Smooth muscle cell (in vitro differentiated cells): ENCODE data around the gene CNNM1. TPM values are rescaled to one million over a fixed set of nuclear protein-coding genes. Genes with fewer than 3 reads are reported as not detected.

Source experiments
- DNase-seq: peaks from one replicate; lab custom pipeline; 2025; ENCODE audit not compliant: unreplicated experiment; lab: John Stamatoyannopoulos, UW
- H2AFZ ChIP-seq: fragments of 200-600 bp; sonication (generic); 2 replicates; pipeline ENCODE4 v1.6.0; 2016; ENCODE audit warnings: antibody characterized with exemption, low read depth, mild to moderate bottlenecking
- H3F3A ChIP-seq: fragments of 200-600 bp; sonication (generic); 2 replicates; pipeline ENCODE4 v1.6.0; 2017; ENCODE audit warnings: antibody characterized with exemption, low read depth
- H3K27ac ChIP-seq: fragments of 200-600 bp; sonication (generic); 2 replicates; pipeline ENCODE4 v1.5.1; 2016; ENCODE audit warnings: low read depth, mild to moderate bottlenecking
- H3K27me3 ChIP-seq: fragments of 200-600 bp; sonication (generic); 2 replicates; pipeline ENCODE4 v1.6.1; 2016; ENCODE audit warnings: low read depth, mild to moderate bottlenecking
- H3K36me3 ChIP-seq: fragments of 200-600 bp; sonication (generic); 2 replicates; pipeline ENCODE4 v1.5.1; 2016; ENCODE audit warnings: low read depth
- H3K4me1 ChIP-seq: fragments of 200-600 bp; sonication (generic); 2 replicates; pipeline ENCODE4 v1.5.1; 2016; ENCODE audit warnings: low read depth
- H3K4me2 ChIP-seq: fragments of 200-600 bp; sonication (generic); 2 replicates; pipeline ENCODE4 v1.6.0; 2016; ENCODE audit warnings: mild to moderate bottlenecking
- H3K4me3 ChIP-seq: fragments of 200-600 bp; sonication (generic); 2 replicates; pipeline ENCODE4 v1.5.1; 2016; ENCODE audit warnings: mild to moderate bottlenecking
- H3K79me2 ChIP-seq: fragments of 200-600 bp; sonication (generic); 2 replicates; pipeline ENCODE4 v1.6.0; 2016; ENCODE audit warnings: low read depth, mild to moderate bottlenecking
- H3K9ac ChIP-seq: fragments of 200-600 bp; sonication (generic); 2 replicates; pipeline ENCODE4 v1.6.0; 2016; ENCODE audit warnings: low read depth
- H3K9me3 ChIP-seq: fragments of 200-600 bp; sonication (generic); replicated peaks from 2 replicates; pipeline ENCODE4 v1.5.1; 2016; ENCODE audit warnings: low read depth
- H4K20me1 ChIP-seq: fragments of 200-600 bp; sonication (generic); 2 replicates; pipeline ENCODE4 v1.6.0; 2016; ENCODE audit warnings: low read depth
- CTCF ChIP-seq: fragments of 200-600 bp; sonication (generic); IDR thresholded peaks from 2 replicates; pipeline ENCODE4 v1.5.1; 2017; ENCODE audit warnings: borderline replicate concordance, mild to moderate bottlenecking, antibody characterized with exemption; ENCODE audit not compliant: insufficient read depth, poor library complexity, severe bottlenecking
- WGBS: methylation state at CpG from one replicate; pipeline ENCODE4 v1.1.7; 2016; ENCODE audit warnings: low lambda C conversion rate; 5-methylcytosine and 5-hydroxymethylcytosine counted together
- polyA plus RNA-seq: library from polyadenylated mRNA; unstranded; fragments of >200 nt; fragmentation: Nextera tagmentation; extraction: Ambion mirVana; gene quantifications from 2 replicates; pipeline ENCODE4 v1.2.1, GENCODE V29; 2016
- total RNA-seq: library from RNA; depleted of rRNA; stranded (reverse); fragments of >200 nt; gene quantifications from 2 replicates; pipeline ENCODE4 v1.2.3, GENCODE V29; 2014

CNNM1 gene
- total and polyA plus RNA-seq, 2 experiments from 2014 or later: 0.04 TPM; not detected in 1

GRCh38 chr10:99374972-99375371 lies 45.8 kb downstream of the CNNM1 start:
- no peaks in the 10 kb centered on the region for H3K27me3 ChIP-seq
- TF ChIP-seq CTCF: no peak
- H3K79me2 ChIP-seq: no peaks in the 10 kb centered on the region
- H3K4me1 ChIP-seq: no peaks in the 10 kb centered on the region
- H3K4me2 ChIP-seq: no peak overlapping the region
- no peak overlapping the region for H3K27ac ChIP-seq
- no peak overlapping the region for H3K9ac ChIP-seq
- H3K4me3 ChIP-seq: no peak overlapping the region
- 74% methylated on average over 3 of the region's 3 CpGs for WGBS
- H2AFZ ChIP-seq: no peak overlapping the region
- H3F3A ChIP-seq: no peaks in the 10 kb centered on the region
- DNase-seq: no peak
- H4K20me1 ChIP-seq: no peaks in the 10 kb centered on the region
- H3K36me3 ChIP-seq: no peaks in the 10 kb centered on the region
- no peaks in the 10 kb centered on the region for H3K9me3 ChIP-seq

- no peaks in the 10 kb centered on the region for H3K4me1 ChIP-seq
- H3K4me3 ChIP-seq: no peak overlapping the region
- no peak overlapping the region for H3K9ac ChIP-seq
- no peak for DNase-seq
- H3K9me3 ChIP-seq: no peaks in the 10 kb centered on the region
- no peaks in the 10 kb centered on the region for H3K79me2 ChIP-seq
- H3K27ac ChIP-seq: no peak overlapping the region
- no peaks in the 10 kb centered on the region for H4K20me1 ChIP-seq
- no peak for TF ChIP-seq CTCF
- no peaks in the 10 kb centered on the region for H3K36me3 ChIP-seq
- no peaks in the 10 kb centered on the region for H3F3A ChIP-seq
- H3K4me2 ChIP-seq: no peak overlapping the region
- no peak overlapping the region for H2AFZ ChIP-seq
- no peaks in the 10 kb centered on the region for H3K27me3 ChIP-seq
These were observed 46.3 kb downstream of the CNNM1 start for GRCh38 chr10:99375426-99375825.

GRCh38 chr10:99382176-99382575 lies 53.0 kb downstream of the CNNM1 start:
- DNase-seq: no peak
- Histone ChIP-seq H3K9me3 (no peaks in the 10 kb centered on the region), H3K4me2 (no peak overlapping the region), H3K4me3 (no peak overlapping the region), H3K27me3 (no peaks in the 10 kb centered on the region), H3K4me1 (no peaks in the 10 kb centered on the region), H3K79me2 (no peaks in the 10 kb centered on the region), H3K27ac (no peak overlapping the region), H3K9ac (no peak overlapping the region), H3K36me3 (no peaks in the 10 kb centered on the region), H3F3A (no peaks in the 10 kb centered on the region), H4K20me1 (no peaks in the 10 kb centered on the region), H2AFZ (no peak overlapping the region)
- no peak for TF ChIP-seq CTCF
- WGBS: 95% methylated on average over 1 of the region's 1 CpG

- H3K79me2 ChIP-seq: no peaks in the 10 kb centered on the region
- no peak overlapping the region for H2AFZ ChIP-seq
- H3K4me3 ChIP-seq: no peak overlapping the region
- WGBS: 90% methylated on average over 4 of the region's 4 CpGs
- H3K36me3 ChIP-seq: no peaks in the 10 kb centered on the region
- no peak overlapping the region for H3K4me2 ChIP-seq
- no peak for TF ChIP-seq CTCF
- DNase-seq: no peak
- H3K27me3 ChIP-seq: no peaks in the 10 kb centered on the region
- H4K20me1 ChIP-seq: no peaks in the 10 kb centered on the region
- H3F3A ChIP-seq: no peaks in the 10 kb centered on the region
- H3K9ac ChIP-seq: no peak overlapping the region
- H3K4me1 ChIP-seq: no peaks in the 10 kb centered on the region
- H3K27ac ChIP-seq: no peak overlapping the region
- H3K9me3 ChIP-seq: no peaks in the 10 kb centered on the region
These were observed 57.9 kb downstream of the CNNM1 start for GRCh38 chr10:99387071-99387470.
